PC-3 (cell line): ENCODE data around the gene USP48.

Experiments
- EZH2 ChIP-seq: fragments of 300-600 bp; sonication (generic); IDR thresholded peaks from one replicate; pipeline ENCODE4 v1.6.1; 2017; ENCODE audit warnings: antibody characterized with exemption, mild to moderate bottlenecking, low read length; ENCODE audit not compliant: unreplicated experiment
- EZH2phosphoT487 ChIP-seq: fragments of 300-600 bp; sonication (generic); IDR thresholded peaks from 2 replicates; pipeline ENCODE4 v1.6.1; 2018; ENCODE audit warnings: mild to moderate bottlenecking, antibody characterized with exemption, low read length, borderline replicate concordance
- TF ChIP-seq, protein P1 (sequence below): fragments of 300-600 bp; sonication (generic); conservative IDR thresholded peaks from 2 replicates; pipeline ENCODE4 v1.5.1; 2017; ENCODE audit warnings: antibody characterized with exemption, low read depth, mild to moderate bottlenecking, low read length

DNA sequence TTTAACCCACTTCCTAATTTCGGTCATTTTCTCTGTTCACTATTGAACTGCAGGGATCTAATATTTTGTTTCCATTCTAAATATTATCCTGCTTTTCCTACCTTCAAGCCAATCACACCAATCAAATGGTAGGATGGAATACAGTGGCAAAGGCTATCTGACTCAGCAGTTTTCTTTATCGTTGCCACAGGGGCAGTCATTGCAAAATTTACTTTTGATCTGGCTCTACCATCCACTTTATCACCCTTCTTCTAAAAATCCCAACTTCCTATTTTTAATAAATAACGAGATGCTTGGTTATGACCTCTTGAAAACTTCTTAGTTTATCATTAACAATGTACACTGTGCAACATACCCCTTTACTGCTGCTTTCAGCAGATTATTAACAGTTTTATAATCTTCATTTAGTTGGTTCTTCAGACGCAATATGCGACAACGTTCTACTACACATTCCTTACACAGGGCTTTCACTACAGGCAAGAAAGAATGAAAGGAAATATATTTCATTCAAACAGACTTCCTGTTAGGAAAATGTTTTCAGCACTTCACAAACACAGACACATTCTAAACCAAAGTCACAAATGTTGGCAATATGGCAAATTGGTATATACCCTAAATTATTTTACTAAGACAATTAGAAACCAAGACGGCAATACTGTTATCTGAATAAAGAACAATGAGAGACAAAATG, 61.5 kb downstream of the USP48 start:
- TF ChIP-seq, protein P1, sequence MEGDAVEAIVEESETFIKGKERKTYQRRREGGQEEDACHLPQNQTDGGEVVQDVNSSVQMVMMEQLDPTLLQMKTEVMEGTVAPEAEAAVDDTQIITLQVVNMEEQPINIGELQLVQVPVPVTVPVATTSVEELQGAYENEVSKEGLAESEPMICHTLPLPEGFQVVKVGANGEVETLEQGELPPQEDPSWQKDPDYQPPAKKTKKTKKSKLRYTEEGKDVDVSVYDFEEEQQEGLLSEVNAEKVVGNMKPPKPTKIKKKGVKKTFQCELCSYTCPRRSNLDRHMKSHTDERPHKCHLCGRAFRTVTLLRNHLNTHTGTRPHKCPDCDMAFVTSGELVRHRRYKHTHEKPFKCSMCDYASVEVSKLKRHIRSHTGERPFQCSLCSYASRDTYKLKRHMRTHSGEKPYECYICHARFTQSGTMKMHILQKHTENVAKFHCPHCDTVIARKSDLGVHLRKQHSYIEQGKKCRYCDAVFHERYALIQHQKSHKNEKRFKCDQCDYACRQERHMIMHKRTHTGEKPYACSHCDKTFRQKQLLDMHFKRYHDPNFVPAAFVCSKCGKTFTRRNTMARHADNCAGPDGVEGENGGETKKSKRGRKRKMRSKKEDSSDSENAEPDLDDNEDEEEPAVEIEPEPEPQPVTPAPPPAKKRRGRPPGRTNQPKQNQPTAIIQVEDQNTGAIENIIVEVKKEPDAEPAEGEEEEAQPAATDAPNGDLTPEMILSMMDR = no peak
- TF ChIP-seq EZH2phosphoT487 (no peak), EZH2 (no peak)
